IPS-NIHi11 (cell line): ENCODE measurements around the gene GPR55.
A peak's percentile ranks its signal among the peaks of the same experiment; 100 is the strongest.

Experiments
- DNase-seq: peaks from one replicate; pipeline ENCODE4 v3.0.0; 2012; ENCODE audit warnings: mixed read lengths, low spot score

GPR55 gene

DNA sequence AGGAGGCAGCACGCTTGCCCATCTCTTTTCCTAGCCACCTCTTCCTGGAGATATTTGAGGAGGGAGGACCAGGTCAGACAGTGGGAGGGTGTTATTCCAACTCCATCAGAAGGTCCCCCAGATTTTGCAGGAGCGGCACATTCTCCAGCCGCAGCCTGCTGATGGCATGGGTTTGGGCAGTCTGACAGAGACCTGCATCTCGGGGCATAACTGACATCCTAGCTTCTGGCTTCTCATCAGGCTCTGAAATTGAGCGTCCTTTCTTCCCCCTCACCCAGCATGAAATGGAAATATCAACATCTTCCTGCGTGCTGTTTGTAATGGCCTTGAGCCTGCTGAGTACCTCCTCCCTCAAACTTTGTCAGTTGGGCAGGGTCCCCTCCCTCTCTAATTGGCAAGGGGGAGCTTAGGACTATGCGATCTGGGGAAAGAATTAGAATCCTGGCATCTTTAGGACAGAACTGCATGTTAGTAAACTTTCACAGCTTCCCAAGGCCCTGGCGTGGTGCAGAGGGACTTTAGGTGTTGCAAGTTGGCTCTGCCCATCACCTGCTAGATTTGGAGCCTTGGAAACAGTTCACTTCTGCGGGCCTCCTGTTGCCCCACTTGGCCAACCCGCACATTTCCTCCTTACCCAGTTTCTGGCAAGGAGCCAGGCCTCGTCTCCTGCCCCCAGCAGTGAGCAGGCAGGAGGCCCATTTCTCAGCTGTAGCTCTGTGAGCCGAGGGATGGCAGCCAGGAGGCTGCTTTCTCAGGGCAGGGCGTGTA lies 58.1 kb downstream of the GPR55 start:
- no peak for DNase-seq

DNA sequence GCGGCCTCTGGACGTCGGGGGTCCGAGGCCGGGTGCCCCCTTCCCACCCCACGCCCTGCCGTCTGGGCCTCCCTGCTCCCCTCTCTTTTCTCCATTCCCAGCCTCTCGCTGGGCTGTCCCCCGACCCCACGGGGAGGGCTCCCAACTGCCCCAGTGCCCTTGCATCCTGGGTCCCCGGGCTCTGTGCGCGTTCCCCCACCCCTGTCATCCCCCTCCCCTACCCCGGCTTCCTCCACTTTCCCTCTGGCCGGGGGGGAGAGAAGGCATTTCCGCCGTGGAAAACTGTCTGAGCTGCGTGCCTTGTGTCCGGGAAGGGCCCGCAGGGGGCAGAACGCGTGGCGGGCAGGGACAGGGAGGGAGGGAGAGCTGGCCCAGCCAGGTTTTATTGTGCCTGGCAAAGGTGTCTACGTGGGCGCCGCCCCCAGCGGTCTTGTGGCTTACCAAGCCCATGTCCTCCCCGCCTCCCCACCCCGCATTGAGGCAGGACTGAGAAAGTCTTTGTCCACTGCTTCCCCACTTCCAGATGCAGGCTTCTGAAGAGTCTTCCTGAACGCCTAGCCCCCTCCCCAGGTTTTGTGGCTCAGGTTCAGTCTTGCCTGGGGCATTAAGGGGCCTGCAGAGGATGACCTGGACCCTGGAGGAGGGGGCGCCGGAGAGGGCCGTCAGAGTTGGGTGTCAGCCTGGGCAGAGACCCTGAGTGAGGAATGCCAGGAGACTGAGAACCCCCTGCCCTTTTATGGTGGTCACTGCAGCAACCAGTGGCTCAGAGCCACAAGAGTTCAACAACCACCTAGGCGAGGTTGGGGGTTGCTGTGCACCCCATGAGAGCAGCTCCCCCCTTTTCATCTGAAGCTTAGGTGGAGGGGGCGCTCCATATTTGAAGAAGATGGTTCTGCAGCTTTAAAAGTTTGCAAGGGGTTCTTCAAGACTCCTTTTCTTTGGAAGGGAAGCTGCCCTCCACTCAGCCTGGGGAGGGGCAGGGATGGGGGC lies 59.0 kb downstream of the GPR55 start:
- peak; percentile 49 for DNase-seq

DNA sequence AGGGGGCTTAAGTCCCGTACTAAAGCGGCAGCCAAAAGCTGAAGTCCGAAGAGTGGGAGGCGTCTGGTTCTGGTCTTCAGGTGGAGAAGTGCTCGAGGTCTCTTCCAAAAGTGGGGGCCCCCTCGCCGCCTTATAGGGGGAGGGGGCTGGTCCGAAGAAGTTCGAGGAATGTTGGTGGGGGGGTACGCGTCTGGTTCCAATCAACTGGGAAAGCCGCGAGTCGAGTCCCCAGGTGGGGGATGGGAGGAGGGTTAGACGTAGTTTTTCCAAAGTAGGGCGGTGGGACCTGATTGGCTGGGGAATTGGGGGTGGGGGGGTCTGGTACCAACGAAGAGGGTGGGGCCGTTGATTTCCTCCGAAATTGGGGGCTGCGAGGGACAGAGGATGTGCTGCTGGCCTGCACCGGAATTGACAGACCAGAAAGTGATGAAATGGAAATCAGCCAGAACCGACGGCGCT lies 59.7 kb downstream of the GPR55 start:
- DNase-seq: peak; percentile 59

DNA sequence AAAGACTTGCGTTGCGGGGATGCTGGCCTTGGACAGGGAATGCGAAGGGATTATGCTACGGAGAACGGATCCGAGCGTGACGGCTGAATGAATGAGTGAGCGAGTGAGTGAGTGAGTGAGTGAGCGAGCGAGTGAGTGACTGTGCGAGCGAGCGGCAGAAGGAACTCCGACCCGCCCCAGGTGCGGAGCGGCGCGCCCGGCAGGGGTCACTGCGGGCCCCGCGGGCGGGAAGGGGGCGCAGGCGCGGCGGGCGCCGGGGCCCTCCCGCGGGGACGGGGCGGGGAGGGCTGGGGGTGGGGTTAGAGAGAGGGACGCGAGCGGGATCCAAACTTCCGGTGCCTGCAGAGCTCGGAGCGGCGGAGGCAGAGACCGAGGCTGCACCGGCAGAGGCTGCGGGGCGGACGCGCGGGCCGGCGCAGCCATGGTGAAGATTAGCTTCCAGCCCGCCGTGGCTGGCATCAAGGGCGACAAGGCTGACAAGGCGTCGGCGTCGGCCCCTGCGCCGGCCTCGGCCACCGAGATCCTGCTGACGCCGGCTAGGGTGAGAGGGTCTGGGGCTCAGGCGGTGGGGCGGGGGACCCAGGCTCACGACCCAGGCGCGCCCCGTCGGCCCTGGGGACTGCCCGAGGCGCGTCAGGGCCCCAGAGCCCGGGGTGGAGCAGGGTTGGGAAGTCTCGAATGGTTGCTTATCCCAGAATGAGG lies 60.3 kb downstream of the GPR55 start, which contains the start of gene ITM2C:
ITM2C (plus strand) TSS at position 338 of the 702 bp plus-strand sequence; CDS start at position 422, 84 bp downstream.
- peak; percentile 86 for DNase-seq

DNA sequence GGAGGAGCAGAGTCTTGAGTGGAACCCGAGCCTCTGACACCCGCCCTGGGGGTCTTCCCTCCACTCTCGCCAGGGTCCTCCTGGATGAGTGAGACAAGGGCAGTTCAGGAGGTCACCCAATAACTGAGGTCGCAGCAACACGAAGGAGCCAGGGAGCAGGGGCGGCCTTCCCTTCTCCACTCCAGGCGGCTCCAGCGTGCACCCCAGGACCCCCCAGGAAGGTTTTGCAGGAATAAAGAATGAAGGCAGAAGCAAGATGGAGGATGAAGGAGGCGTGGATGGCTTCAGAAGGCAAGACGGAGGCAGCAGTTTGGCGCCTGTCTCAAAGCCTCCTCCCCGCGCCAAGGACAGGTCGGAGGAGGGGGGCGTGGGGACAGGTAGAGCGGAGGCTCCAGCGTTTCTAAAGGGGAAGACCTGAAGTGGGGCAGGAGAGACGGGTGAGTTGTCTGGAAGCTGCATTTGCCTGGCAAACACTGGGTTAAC lies 60.9 kb downstream of the GPR55 start:
- DNase-seq: no peak

DNA sequence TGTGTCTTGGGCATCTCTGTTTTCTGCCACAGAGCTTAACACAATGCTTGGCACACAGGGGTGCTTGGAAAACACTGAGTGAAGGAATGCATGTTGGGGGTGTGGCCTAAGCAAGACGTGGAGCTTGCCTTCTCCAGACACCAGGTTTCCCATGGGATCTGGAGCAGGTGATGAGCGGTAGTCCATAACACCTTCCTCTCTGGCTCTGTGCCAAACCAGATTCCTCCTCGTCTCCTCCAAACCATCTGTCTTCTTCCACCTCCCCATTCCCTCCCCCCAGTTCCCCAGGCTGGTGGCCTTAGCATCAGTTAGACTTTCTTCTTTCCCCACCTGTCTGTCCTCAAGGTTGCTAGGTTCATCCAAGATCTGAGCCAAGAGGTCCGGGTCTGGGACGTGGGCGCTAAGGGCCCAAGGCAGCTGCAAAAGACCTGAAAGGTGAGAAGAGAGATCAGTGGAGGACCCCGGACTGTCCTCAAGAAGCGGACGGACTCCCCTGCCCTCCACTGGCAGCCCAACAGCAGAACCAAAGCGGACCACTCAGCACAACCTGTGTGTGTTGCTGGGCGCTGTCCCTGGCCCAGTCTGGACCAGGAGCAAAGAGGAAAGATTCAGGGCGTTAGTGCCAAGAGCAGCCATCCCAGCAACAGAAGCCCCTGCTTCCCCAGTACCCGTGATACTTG lies 61.5 kb downstream of the GPR55 start:
- DNase-seq: no peak

DNA sequence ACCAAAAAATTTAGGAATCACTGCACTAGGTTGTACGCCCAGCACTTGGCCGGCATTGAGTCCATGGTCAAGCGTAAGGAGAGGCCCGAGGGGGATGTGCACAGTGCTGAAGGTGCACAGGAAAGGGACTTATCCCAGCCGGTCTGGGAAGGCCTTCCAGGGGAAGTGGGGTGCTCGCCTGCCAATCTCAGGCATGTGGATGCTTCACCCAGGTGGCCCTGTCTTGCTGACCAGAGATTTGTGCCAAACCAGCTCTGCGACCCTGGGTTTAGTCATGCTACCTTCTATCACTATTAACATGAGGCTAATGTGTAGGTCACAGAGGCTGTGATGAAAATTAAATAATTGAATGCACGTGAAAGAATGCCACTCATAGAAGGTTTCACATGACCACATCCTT lies 62.0 kb downstream of the GPR55 start:
- DNase-seq: no peak

DNA sequence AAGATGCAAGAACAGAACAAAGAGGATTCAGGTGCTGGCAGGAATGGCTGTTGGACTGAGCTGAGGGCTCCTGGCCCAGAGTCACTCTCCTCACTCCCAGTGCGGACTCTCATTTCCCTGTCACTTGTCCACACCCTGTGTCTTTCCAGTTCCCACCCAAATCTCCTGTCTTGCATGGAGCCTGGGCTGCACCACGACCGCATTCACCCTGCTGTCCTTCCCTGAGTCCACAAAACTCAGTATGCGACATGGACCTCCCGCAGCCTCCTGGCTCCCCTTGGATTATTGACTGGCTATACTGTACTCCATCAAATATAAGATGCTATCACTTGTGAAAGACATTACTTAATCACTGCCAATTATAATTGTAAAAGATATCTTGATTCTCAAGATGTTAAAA lies 62.8 kb downstream of the GPR55 start:
- no peak for DNase-seq

DNA sequence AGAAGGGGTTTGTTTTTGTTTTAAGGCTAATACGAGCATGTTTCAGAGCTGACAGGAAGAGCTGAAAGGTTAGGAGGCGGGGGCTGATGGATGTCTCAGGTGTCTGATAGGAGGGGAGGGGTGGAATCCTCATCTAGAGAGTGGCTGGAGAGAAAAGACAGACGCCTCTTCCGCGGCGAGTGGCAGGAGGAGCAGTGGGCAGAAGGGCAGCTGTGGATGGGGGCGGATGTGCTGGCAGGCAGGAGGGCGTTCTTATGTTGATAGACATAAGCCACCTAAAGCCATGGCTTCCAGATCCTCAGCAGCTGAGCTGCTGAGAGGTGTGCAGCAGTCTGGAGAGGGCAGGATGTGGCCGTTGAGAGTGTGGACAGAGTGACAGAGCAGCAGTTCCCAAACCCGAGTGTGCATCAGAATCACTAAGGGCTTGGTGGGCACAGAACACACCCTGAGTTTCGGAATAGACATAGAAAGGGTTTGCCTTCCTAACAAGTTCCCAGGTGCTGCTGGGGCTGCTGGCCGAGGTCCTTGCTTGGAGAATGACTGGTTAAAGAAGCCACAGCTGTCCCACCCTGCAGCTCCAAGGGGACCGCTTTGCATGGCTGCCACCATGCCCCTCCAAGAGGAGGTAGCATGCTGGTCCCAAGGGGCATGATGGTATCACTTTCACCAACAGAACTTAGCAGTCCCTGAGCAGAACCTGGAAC lies 63.3 kb downstream of the GPR55 start:
- DNase-seq: peak; percentile 68
